Measurements from ENCODE around the gene GNAZ. TPM values are rescaled to one million over a fixed set of nuclear protein-coding genes. Genes with fewer than 3 reads are reported as not detected.
A peak's percentile ranks its signal among the peaks of the same experiment; 100 is the strongest.

Gene GNAZ
- total RNA-seq, 1 experiment from 2014 or later = 5.0 TPM

- H3K9me3 Mint-ChIP-seq = no peaks in the 10 kb centered on the region
- H2AFZ ChIP-seq (ENCODE audit: low read length) = no peak overlapping the region
- no peak overlapping the region for H2BK120ac ChIP-seq (ENCODE audit: low read depth, low read length, poor library complexity, severe bottlenecking)
- DNase-seq = no peak
- H3K4ac ChIP-seq (ENCODE audit: low read depth, low read length) = no peak overlapping the region
- TF ChIP-seq, protein P1, sequence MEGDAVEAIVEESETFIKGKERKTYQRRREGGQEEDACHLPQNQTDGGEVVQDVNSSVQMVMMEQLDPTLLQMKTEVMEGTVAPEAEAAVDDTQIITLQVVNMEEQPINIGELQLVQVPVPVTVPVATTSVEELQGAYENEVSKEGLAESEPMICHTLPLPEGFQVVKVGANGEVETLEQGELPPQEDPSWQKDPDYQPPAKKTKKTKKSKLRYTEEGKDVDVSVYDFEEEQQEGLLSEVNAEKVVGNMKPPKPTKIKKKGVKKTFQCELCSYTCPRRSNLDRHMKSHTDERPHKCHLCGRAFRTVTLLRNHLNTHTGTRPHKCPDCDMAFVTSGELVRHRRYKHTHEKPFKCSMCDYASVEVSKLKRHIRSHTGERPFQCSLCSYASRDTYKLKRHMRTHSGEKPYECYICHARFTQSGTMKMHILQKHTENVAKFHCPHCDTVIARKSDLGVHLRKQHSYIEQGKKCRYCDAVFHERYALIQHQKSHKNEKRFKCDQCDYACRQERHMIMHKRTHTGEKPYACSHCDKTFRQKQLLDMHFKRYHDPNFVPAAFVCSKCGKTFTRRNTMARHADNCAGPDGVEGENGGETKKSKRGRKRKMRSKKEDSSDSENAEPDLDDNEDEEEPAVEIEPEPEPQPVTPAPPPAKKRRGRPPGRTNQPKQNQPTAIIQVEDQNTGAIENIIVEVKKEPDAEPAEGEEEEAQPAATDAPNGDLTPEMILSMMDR (conservative IDR thresholded peaks at IDR 0.05) = no peak
- no peak overlapping the region for H3K23ac ChIP-seq (ENCODE audit: insufficient read length, low read depth, low read length)
- H2BK12ac ChIP-seq (ENCODE audit: insufficient read length, low read depth, low read length) = no peak overlapping the region
- no peak overlapping the region for H4K91ac ChIP-seq (ENCODE audit: insufficient read length, low read depth, low read length)
- H2BK5ac ChIP-seq (ENCODE audit: insufficient read length, low read length) = no peak overlapping the region
- no peaks in the 10 kb centered on the region for H3K9me3 ChIP-seq (ENCODE audit: control insufficient read depth, low read depth, low read length)
- H4K8ac ChIP-seq (replicated peaks; ENCODE audit: insufficient read length, low read depth, low read length) = no peak overlapping the region
- no peak overlapping the region for H3K56ac ChIP-seq (ENCODE audit: insufficient read length, low read depth, low read length)
- no peak overlapping the region for H3T11ph ChIP-seq (ENCODE audit: low read length)
- H3K4me3 Mint-ChIP-seq = no peak overlapping the region
- H2BK20ac ChIP-seq (ENCODE audit: low read depth, low read length, poor library complexity, severe bottlenecking) = no peak overlapping the region
- H4K5ac ChIP-seq (ENCODE audit: insufficient read length, low read depth, low read length) = no peak overlapping the region
- no peaks in the 10 kb centered on the region for H3K23me2 ChIP-seq (ENCODE audit: insufficient read length, low read depth, low read length, poor library complexity, severe bottlenecking)
- H3K4me2 ChIP-seq (ENCODE audit: insufficient read depth, insufficient read length, low read length) = no peak overlapping the region
- H3K27ac Mint-ChIP-seq = peak overlapping the region in 1 of 3 experiments; percentile 17; a peak in 1 of 7 replicates
- peaks cover 82% of the 10 kb centered on the region for H3K27me3 Mint-ChIP-seq (ENCODE audit: low read depth)
- H3K18ac ChIP-seq (ENCODE audit: insufficient read length, low read depth, low read length) = no peak overlapping the region
- WGBS (ENCODE audit: extremely low coverage, insufficient read length, low lambda C conversion rate) = no CpG with 5 or more reads among the region's 19 CpGs
- H3K36me3 Mint-ChIP-seq (ENCODE audit: insufficient read depth in 1 of 3, low read depth in 3 of 3) = peaks cover 0 to 6% (median 0%) of the 10 kb centered on the region in 3 experiments; a peak in 3 of 7 replicates
- H3K79me2 ChIP-seq (ENCODE audit: insufficient read depth, low read length) = no peaks in the 10 kb centered on the region
- peaks cover 2% of the 10 kb centered on the region for H4K20me1 ChIP-seq (ENCODE audit: control insufficient read depth, insufficient read depth, insufficient read length)
- no peak overlapping the region for H3K27ac ChIP-seq (ENCODE audit: insufficient read length, low read depth, low read length)
- H3K27me3 ChIP-seq (ENCODE audit: insufficient read depth, low read length) = no peaks in the 10 kb centered on the region; the same call in 1 of the 2 replicates
- H3K9ac ChIP-seq (ENCODE audit: extremely low read depth, insufficient read length, low read length) = no peak overlapping the region
- H3K4me1 Mint-ChIP-seq = peaks cover 5 to 6% of the 10 kb centered on the region in 2 experiments; a peak in 3 of 4 replicates
- no peak overlapping the region for H3K14ac ChIP-seq (ENCODE audit: insufficient read depth, low read length)
- no peak overlapping the region for H2BK15ac ChIP-seq (ENCODE audit: low read depth, low read length)
- no peaks in the 10 kb centered on the region for H3K79me1 ChIP-seq (ENCODE audit: insufficient read depth, low read depth, low read length, poor library complexity, severe bottlenecking)
- no peaks in the 10 kb centered on the region for H3K4me1 ChIP-seq (ENCODE audit: insufficient read depth, low read length)
- no peak overlapping the region for H2AK5ac ChIP-seq (ENCODE audit: insufficient read length, low read length)
Measured at GRCh38 chr22:23124611-23125511, 54.5 kb downstream of the GNAZ start.
